Measurements from ENCODE around the gene PYCARD. TPM values are rescaled to one million over a fixed set of nuclear protein-coding genes. Genes with fewer than 3 reads are reported as not detected.

The PYCARD gene
- total and polyA plus RNA-seq, 9 of the 15 experiments (the other 6 are each of a cell fraction or from before 2014, with no cell fraction given): 1.3 to 28.4 (median 6.0) TPM

DNA sequence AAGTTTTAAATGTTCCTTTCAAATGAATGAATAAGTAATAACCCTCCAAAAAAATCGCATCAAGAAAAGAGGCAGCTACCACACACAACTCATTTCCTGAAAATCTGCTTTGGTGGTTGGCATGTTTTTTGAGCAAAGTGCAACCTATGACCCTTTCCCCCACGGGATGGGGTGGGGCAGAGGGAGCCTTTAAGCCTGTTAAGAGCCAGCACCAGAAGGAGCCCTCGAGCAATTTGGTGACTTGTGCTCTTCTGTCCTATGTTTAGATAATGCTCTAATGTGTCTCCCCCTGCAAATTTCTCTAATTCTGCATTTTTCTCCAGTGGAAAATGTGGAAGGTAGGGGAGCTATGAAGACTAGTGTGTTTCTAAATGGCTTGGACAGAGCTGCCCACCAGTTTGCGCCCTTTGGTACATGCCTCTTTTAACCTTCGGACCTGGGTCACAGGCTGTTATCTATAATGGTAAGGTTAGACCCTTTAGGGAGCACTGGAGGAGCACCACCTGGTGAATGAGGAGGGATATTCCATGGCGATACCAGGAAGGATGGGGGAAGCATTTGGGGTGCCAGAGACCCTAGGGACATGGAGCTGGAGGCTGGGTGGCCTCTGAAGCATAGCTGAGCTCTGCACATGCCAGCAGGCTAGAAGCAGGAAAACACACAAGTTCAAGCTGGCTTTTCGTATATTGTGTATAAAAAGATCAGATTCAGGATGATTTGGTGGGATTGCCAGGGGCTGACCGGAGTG lies 1.6 kb downstream of the PYCARD start (continued):
- TF ChIP-seq, protein P1, sequence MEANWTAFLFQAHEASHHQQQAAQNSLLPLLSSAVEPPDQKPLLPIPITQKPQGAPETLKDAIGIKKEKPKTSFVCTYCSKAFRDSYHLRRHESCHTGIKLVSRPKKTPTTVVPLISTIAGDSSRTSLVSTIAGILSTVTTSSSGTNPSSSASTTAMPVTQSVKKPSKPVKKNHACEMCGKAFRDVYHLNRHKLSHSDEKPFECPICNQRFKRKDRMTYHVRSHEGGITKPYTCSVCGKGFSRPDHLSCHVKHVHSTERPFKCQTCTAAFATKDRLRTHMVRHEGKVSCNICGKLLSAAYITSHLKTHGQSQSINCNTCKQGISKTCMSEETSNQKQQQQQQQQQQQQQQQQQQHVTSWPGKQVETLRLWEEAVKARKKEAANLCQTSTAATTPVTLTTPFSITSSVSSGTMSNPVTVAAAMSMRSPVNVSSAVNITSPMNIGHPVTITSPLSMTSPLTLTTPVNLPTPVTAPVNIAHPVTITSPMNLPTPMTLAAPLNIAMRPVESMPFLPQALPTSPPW (CRISPR knock-in tag; IDR thresholded peaks at IDR 0.05): peak; percentile 57
- TF ChIP-seq, protein P2, sequence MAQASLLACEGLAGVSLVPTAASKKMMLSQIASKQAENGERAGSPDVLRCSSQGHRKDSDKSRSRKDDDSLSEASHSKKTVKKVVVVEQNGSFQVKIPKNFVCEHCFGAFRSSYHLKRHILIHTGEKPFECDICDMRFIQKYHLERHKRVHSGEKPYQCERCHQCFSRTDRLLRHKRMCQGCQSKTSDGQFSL (CRISPR knock-in tag; IDR thresholded peaks at IDR 0.05): 0 out of 2 replicates have a peak, but pooled peaks have one; percentile 29
- TF ChIP-seq, protein P2 (tag; IDR thresholded peaks at IDR 0.05): no peak
- TF ChIP-seq BHLHE40 (IDR thresholded peaks at IDR 0.05; ENCODE audit: low read length) (no peak), STAT5A (IDR thresholded peaks at IDR 0.05; ENCODE audit: borderline replicate concordance, low read length) (no peak), ZNF239 (CRISPR knock-in tag; IDR thresholded peaks at IDR 0.05) (no peak), NEUROD1 (IDR thresholded peaks at IDR 0.05; ENCODE audit: borderline replicate concordance, low read depth, low read length, partially characterized antibody) (no peak), HIVEP1 (CRISPR knock-in tag; IDR thresholded peaks at IDR 0.05) (no peak), ZNF12 (CRISPR knock-in tag; IDR thresholded peaks at IDR 0.05) (no peak), KLF1 (tag; IDR thresholded peaks at IDR 0.05) (no peak), DPF2 (IDR thresholded peaks at IDR 0.05) (no peak), POU5F1 (IDR thresholded peaks at IDR 0.05; ENCODE audit: borderline replicate concordance, low read depth, low read length, partially characterized antibody) (no peak), CXXC5 (CRISPR knock-in tag; IDR thresholded peaks at IDR 0.05) (0 out of 2 replicates have a peak, but pooled peaks have one; percentile 15), PHB2 (IDR thresholded peaks at IDR 0.05; ENCODE audit: low read depth) (no peak), SMARCE1 (IDR thresholded peaks at IDR 0.05) (no peak), ARNT (IDR thresholded peaks at IDR 0.05) (no peak), FOXK2 (conservative IDR thresholded peaks at IDR 0.05 in 1 of 2, IDR thresholded peaks at IDR 0.05 in 1 of 2; ENCODE audit: low read depth in 2 of 2) (no peak), POLR2AphosphoS5 (IDR thresholded peaks at IDR 0.05; ENCODE audit: control insufficient read depth, insufficient read depth, low read depth, low read length) (no peak), CBX8 (IDR thresholded peaks at IDR 0.05; ENCODE audit: borderline replicate concordance, extremely low read depth, low read depth, low read length, poor library complexity, severe bottlenecking) (no peak), ADNP (tag; IDR thresholded peaks at IDR 0.05) (no peak)
- TF ChIP-seq, protein P3, sequence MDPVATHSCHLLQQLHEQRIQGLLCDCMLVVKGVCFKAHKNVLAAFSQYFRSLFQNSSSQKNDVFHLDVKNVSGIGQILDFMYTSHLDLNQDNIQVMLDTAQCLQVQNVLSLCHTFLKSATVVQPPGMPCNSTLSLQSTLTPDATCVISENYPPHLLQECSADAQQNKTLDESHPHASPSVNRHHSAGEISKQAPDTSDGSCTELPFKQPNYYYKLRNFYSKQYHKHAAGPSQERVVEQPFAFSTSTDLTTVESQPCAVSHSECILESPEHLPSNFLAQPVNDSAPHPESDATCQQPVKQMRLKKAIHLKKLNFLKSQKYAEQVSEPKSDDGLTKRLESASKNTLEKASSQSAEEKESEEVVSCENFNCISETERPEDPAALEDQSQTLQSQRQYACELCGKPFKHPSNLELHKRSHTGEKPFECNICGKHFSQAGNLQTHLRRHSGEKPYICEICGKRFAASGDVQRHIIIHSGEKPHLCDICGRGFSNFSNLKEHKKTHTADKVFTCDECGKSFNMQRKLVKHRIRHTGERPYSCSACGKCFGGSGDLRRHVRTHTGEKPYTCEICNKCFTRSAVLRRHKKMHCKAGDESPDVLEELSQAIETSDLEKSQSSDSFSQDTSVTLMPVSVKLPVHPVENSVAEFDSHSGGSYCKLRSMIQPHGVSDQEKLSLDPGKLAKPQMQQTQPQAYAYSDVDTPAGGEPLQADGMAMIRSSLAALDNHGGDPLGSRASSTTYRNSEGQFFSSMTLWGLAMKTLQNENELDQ (CRISPR knock-in tag; IDR thresholded peaks at IDR 0.05; ENCODE audit: borderline replicate concordance): no peak
- TF ChIP-seq, protein P4, sequence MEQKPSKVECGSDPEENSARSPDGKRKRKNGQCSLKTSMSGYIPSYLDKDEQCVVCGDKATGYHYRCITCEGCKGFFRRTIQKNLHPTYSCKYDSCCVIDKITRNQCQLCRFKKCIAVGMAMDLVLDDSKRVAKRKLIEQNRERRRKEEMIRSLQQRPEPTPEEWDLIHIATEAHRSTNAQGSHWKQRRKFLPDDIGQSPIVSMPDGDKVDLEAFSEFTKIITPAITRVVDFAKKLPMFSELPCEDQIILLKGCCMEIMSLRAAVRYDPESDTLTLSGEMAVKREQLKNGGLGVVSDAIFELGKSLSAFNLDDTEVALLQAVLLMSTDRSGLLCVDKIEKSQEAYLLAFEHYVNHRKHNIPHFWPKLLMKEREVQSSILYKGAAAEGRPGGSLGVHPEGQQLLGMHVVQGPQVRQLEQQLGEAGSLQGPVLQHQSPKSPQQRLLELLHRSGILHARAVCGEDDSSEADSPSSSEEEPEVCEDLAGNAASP (IDR thresholded peaks at IDR 0.05): no peak

Measured in K562 (cell line).